GM10266 (cell line): ENCODE measurements around the gene CNIH2.
A peak's percentile ranks its signal among the peaks of the same experiment; 100 is the strongest.
"Not testable (repeated sequence)": the region's sequence is repeated elsewhere in the genome, so short reads cannot be mapped to it uniquely, and the experiment has no call there.

Experiments
- DNase-seq: peaks from one replicate; pipeline ENCODE4 v3.0.0; 2012; ENCODE audit errors: extremely low spot score
- TF ChIP-seq, protein P1 (sequence below): IDR thresholded peaks from 2 replicates; pipeline ENCODE4 v1.5.1; 2012; ENCODE audit warnings: mild to moderate bottlenecking, low read depth; ENCODE audit not compliant: control insufficient read depth, insufficient read depth; ENCODE audit errors: missing control alignments

The CNIH2 gene

DNA sequence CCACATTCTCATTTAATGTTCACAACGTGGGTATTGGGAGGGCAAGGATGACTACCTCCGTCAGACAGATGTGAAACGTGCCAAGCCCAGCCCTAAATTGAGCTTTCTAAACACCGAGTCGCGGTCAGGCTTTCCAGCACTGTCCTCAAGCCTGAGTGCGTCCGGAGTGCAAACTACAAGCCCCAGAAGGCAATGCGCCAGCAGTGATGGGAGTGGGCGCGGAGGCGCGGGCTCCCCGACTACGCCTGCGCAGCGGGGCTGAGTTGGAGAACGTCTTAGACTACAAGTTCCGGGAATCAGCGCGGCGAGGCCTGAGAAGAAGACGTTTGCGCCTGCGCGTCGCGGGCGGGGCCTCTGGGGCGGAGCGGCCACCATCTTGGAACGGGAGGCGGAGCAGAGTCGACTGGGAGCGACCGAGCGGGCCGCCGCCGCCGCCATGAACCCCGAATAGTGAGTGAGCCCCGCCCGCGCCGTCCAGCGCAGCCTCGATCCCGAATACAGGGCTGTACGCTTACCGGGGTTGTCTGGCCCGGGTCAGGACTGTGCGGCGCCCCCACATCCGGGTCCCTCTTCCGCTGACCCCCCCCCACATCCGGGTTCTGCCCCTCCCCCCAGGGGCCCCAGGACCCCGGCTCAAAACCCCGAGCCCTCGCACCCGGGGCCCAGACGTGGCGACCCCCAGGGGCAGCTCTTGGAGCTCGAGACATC lies 9.6 kb upstream of the CNIH2 start, which contains the start of gene RAB1B:
Gene RAB1B, plus strand, starts transcription at position 396 of the 708 bp plus-strand sequence. Its CDS starts 41 bp downstream, at position 437.
- TF ChIP-seq, protein P1, sequence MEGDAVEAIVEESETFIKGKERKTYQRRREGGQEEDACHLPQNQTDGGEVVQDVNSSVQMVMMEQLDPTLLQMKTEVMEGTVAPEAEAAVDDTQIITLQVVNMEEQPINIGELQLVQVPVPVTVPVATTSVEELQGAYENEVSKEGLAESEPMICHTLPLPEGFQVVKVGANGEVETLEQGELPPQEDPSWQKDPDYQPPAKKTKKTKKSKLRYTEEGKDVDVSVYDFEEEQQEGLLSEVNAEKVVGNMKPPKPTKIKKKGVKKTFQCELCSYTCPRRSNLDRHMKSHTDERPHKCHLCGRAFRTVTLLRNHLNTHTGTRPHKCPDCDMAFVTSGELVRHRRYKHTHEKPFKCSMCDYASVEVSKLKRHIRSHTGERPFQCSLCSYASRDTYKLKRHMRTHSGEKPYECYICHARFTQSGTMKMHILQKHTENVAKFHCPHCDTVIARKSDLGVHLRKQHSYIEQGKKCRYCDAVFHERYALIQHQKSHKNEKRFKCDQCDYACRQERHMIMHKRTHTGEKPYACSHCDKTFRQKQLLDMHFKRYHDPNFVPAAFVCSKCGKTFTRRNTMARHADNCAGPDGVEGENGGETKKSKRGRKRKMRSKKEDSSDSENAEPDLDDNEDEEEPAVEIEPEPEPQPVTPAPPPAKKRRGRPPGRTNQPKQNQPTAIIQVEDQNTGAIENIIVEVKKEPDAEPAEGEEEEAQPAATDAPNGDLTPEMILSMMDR = no peak
- peak; percentile 99 for DNase-seq

DNA sequence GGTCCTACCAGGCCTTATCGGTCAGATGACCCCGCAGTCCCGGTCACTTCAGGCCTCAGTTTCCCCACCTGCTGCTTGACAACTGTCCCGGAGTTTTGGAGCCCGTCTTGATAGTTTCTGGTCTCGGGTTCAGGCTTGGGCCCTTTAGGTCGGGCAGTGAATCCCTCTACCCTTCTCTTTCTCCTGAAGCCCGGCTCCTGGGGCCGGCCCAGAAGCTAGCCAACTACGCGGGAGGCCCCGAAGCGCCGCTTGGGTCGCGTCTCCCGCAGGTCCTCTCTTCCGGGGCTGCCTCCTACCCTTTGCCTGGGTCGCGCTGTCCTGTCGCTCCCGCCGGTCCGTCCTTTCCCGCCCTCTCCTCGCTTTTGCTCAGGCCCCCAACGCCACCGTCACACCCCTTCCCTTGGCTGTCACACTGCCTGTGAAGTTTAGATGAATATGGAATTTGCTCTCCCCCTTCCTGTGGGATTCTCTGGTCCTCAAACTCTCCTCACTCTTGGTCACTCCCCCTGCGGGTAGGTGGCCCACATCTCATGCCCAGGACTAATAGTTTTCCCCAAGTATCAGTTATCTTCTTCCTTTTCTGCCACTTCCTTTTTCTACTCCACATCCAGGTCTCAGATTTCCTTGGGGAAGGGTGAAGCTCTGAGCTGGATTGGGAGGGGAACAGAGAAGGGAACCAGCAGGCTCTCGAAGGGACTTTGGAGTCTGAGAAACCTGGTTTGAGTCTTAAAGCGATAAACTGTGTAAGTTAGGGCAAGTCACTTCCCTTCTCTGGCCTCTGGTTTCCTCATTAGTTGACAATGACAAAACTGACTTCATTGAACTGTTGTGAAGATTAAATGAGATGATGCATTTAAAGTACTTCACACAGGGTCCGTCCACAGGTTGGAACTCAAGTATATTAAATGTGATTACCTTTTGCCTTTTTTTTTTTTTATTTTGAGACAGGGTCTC lies 8.7 kb upstream of the CNIH2 start:
- DNase-seq = no peak
- TF ChIP-seq, protein P1 = no peak

DNA sequence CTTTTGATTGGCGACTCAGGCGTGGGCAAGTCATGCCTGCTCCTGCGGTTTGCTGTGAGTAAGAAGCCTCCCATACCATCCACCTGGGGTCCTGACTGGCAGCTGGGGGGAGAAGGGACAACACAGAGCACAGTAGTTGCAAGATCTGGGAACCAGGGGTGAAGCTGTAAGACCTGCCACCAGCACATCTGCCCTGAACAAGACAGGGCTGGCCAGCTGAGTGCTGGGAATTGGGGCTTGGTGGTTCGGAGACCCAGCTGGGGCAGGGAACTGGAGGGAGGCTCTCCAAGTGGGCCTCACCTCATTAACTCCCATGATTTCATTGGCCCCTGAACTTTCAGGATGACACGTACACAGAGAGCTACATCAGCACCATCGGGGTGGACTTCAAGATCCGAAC lies 6.2 kb upstream of the CNIH2 start:
- DNase-seq = no peak
- TF ChIP-seq, protein P1 = no peak

DNA sequence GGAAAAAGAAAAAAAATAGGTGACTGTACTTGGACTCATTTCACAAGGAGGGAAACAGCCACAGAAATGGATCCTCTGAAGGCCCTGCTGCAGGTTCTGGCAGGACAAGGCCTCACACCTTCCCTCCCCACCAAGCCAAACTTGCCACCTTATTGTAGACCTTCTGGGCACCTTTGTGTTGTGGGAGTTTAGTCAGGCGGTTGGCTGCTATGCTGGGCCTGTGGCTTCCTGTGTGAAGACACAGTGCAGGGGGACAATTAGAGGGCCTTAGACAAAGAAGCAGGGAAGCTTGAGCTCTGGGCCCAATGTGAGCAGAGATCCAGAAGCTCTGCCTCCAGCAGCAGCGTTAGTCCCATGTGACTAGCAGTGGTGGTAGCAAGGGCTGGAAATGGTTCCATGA lies 5.4 kb upstream of the CNIH2 start:
- no peak for DNase-seq

DNA sequence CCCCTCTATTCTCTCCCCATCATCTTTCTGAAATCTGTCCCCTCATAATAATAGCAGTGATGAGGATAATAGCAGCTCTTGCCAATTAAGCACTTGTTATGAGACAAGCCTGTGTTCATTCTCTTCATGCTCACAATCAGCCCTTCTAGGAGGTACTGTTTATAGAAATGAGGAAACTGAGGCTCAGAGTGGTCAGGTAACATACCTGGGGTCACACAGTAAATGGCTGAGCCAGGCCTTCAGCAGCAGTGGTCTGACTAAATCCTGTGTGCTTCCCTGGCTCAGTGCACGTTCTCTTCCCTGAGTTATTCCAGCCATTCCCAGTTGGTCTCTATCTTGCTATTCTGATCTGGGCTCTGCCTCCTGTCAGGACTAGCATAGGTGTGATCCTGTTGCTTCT lies 3.8 kb upstream of the CNIH2 start:
- DNase-seq = no peak
- TF ChIP-seq, protein P1 = no peak

More for the DNA sequence above, 5.4 kb upstream of the CNIH2 start:
- TF ChIP-seq, protein P1 = no peak

DNA sequence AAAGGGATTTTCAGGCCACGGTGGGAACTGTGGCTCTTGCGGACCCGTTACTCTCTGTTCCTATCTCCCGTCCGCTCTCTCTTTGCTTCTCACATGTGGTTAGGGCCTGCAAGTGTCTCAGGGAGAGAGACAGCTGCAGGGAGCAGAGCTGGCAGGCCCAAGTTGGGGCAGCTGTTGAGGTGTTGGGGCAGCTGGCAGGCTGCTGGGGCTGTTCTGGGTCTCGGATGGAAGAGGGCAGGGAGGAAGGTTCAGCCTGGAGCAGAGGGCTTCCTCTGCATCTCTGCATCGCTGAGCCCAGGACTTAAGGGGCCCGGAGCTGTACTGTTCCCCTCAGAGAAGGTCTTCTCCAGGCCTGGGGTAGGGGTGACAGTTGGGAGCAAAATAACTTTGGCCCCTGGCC lies 2.6 kb upstream of the CNIH2 start:
- no peak for DNase-seq
- TF ChIP-seq, protein P1 = no peak

DNA sequence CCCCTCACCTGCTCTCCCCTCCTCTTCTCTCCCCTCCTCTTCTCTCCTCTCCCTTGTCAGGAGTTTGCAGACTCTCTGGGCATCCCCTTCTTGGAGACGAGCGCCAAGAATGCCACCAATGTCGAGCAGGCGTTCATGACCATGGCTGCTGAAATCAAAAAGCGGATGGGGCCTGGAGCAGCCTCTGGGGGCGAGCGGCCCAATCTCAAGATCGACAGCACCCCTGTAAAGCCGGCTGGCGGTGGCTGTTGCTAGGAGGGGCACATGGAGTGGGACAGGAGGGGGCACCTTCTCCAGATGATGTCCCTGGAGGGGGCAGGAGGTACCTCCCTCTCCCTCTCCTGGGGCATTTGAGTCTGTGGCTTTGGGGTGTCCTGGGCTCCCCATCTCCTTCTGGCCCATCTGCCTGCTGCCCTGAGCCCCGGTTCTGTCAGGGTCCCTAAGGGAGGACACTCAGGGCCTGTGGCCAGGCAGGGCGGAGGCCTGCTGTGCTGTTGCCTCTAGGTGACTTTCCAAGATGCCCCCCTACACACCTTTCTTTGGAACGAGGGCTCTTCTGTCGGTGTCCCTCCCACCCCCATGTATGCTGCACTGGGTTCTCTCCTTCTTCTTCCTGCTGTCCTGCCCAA lies 1.9 kb upstream of the CNIH2 start:
- TF ChIP-seq, protein P1 = no peak
- DNase-seq = no peak

DNA sequence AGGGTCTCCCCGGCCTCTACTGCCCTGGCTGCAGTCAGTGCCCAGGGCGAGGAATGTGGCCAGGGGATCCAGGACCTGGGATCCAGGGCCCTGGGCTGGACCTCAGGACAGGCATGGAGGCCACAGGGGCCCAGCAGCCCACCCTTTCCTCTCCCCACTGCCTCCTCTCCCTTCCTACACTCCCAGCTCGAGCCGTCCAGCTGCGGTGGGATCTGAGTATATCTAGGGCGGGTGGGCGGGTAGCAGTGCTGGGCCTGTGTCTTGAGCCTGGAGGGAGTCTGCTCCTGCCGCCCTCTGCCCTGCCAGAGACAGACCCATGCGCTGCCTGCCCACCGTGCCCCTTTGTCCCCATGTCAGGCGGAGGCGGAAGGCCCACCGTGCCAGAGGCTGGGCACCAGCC lies 1.4 kb upstream of the CNIH2 start:
- DNase-seq = not testable (repeated sequence)

DNA sequence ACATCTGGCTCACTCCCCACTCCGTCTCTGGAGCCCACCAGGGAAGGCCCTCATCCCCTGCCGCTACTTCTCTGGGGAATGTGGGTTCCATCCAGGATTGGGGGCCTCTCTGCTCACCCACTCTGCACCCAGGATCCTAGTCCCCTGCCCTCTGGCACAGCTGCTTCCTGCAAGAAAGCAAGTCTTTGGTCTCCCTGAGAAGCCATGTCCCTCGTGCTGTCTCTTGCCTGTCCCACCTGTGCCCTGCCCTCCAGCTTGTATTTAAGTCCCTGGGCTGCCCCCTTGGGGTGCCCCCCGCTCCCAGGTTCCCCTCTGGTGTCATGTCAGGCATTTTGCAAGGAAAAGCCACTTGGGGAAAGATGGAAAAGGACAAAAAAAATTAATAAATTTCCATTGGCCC lies 911 bp upstream of the CNIH2 start:
- not testable (repeated sequence) for DNase-seq
